CD4-positive, alpha-beta T cell (primary cell): ENCODE measurements around the gene CACHD1. TPM values are rescaled to one million over a fixed set of nuclear protein-coding genes. Genes with fewer than 3 reads are reported as not detected.
A peak's percentile ranks its signal among the peaks of the same experiment; 100 is the strongest.
"Not testable (repeated sequence)": the region's sequence is repeated elsewhere in the genome, so short reads cannot be mapped to it uniquely, and the experiment has no call there.

Experiments used
- ATAC-seq: fragments of 200-7000 bp; cut with Tn5 transposase; one replicate; pipeline ENCODE4 v1.10.0; 2022; ENCODE audit warnings: mild to moderate bottlenecking; ENCODE audit not compliant: poor library complexity
- CTCF ChIA-PET: fragments of 350-600 bp; sonication (Branson Sonifier 250); formaldehyde crosslinking; loops from one replicate; lab custom pipeline; 2021; ENCODE audit warnings: antibody characterized with exemption, inconsistent platforms; lab: Charles Lee
- POLR2A ChIA-PET: fragments of 350-600 bp; sonication (Branson Sonifier 250); formaldehyde crosslinking; loops from one replicate; lab custom pipeline; 2021; ENCODE audit warnings: antibody characterized with exemption, inconsistent platforms; lab: Charles Lee
- DNase-seq, 14 experiments: peaks; one replicate each; pipeline ENCODE4 v3.0.0-alpha.2; 2013 to 2020; ENCODE audit warnings: mixed read lengths in 2 of 14
- H3K27ac ChIP-seq, 2 donors: one replicate each; pipeline versions ENCODE4 v1.5.1 to v1.7.0; 2013; ENCODE audit warnings: low read length in 2 of 2, low read depth in 1 of 2, mild to moderate bottlenecking in 1 of 2
- H3K27me3 ChIP-seq, 2 experiments: 1 replicate in 1 of 2; 2 replicates in 1 of 2; pipeline versions ENCODE4 v1.6.1 to v1.7.0; 2013; ENCODE audit warnings: low read length in 2 of 2, control low read depth in 1 of 2, mild to moderate bottlenecking in 1 of 2, moderate library complexity in 1 of 2; ENCODE audit not compliant: insufficient read depth in 2 of 2, control insufficient read depth in 1 of 2
- H3K36me3 ChIP-seq: one replicate; pipeline ENCODE4 v1.6.1; 2013; ENCODE audit warnings: low read length, control low read depth; ENCODE audit not compliant: insufficient read depth
- H3K4me1 ChIP-seq: one replicate; pipeline ENCODE4 v1.6.1; 2013; ENCODE audit warnings: low read length, control low read depth; ENCODE audit not compliant: insufficient read depth
- H3K4me3 ChIP-seq: one replicate; pipeline ENCODE4 v1.5.1; 2013; ENCODE audit warnings: mild to moderate bottlenecking, low read length, moderate library complexity
- H3K9me3 ChIP-seq, 2 experiments: 1 replicate in 1 of 2; 2 replicates in 1 of 2; pipeline versions ENCODE4 v1.6.1 to v1.7.0; 2013; ENCODE audit warnings: low read length in 2 of 2, mild to moderate bottlenecking in 2 of 2, control low read depth in 1 of 2, moderate library complexity in 1 of 2; ENCODE audit not compliant: control insufficient read depth in 1 of 2, insufficient read depth in 1 of 2
- H3K27ac Mint-ChIP-seq: one replicate; pipeline ENCODE4 v1.8.0; 2020; ENCODE audit warnings: mixed read lengths
- H3K27me3 Mint-ChIP-seq: one replicate; pipeline ENCODE4 v1.8.0; 2021; ENCODE audit warnings: mixed read lengths
- H3K36me3 Mint-ChIP-seq: one replicate; pipeline ENCODE4 v1.8.0; 2021; ENCODE audit warnings: low read depth, mixed read lengths
- H3K4me1 Mint-ChIP-seq: one replicate; pipeline ENCODE4 v1.8.0; 2021; ENCODE audit warnings: low read depth, mixed read lengths
- H3K4me3 Mint-ChIP-seq: one replicate; pipeline ENCODE4 v1.8.0; 2020; ENCODE audit warnings: mild to moderate bottlenecking, mixed read lengths
- H3K9me3 Mint-ChIP-seq: one replicate; pipeline ENCODE4 v1.8.0; 2020; ENCODE audit warnings: mixed read lengths
- CTCF ChIP-seq: fragments of 200-600 bp; IDR thresholded peaks from one replicate; pipeline ENCODE4 v1.8.0; 2022; ENCODE audit warnings: antibody characterized with exemption, mild to moderate bottlenecking
- intact Hi-C, 2 experiments: fragments of 100-400 bp; cut with DNase I in 1 of 2; cut with micrococcal nuclease in 1 of 2; formaldehyde crosslinking; loops; one replicate each; pipeline versions ENCODE4 v1.15.1 to v1.9.0; 2023 to 2025; cut with DNase I, micrococcal nuclease
- total RNA-seq, 174 experiments: library from RNA in 2 of 174; stranded (reverse) in 2 of 174; gene quantifications; one replicate each; pipeline ENCODE4 v1.2.3 and lab custom pipeline; 2021 to 2026

The CACHD1 gene
- total RNA-seq, 2 experiments from 2014 or later: 6.2 to 7.1 TPM

DNA sequence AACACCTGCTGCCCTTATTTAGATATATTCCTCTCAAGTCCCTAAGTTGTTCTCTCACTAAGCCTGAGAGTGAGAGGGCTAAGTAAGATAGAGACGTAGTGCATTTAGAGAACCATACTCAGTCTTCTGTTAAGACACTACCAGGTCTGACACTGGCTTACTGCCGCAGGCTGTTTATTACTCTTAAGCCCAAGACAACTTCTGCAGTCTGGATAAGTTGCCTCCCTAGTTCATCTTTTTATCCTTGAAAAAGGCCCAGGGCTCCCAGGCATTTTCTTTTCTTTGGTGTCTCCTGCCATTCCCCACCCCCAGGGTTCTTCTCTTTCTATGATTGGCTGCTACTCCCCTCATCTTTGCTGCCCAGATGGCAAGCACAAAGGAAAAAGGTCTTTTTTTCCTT lies 38.7 kb downstream of the CACHD1 start:
- H3K4me1 ChIP-seq: peaks cover 12% of the 10 kb centered on the region
- ChIA-PET POLR2A (no interaction called here), CTCF (no interaction called here)
- H3K4me3 ChIP-seq: no peak overlapping the region
- TF ChIP-seq CTCF: no peak
- H3K27ac ChIP-seq: no peak overlapping the region
- no peaks in the 10 kb centered on the region for H3K36me3 Mint-ChIP-seq
- no peaks in the 10 kb centered on the region for H3K9me3 Mint-ChIP-seq
- H3K27me3 ChIP-seq: peaks cover 0 to 4% of the 10 kb centered on the region in 2 experiments
- peaks cover 3% of the 10 kb centered on the region for H3K27me3 Mint-ChIP-seq
- ATAC-seq: no peak
- no peak overlapping the region for H3K4me3 Mint-ChIP-seq
- H3K4me1 Mint-ChIP-seq: peaks cover 78% of the 10 kb centered on the region
- H3K27ac Mint-ChIP-seq: no peak overlapping the region
- no peak for DNase-seq
- intact Hi-C loops: loop anchor here (5.0 kb wide), 3 partner anchors 34 to 44 kb away; partner anchors contain the start of gene CACHD1 (in 1 of the 2)
- no peaks in the 10 kb centered on the region for H3K9me3 ChIP-seq
- H3K36me3 ChIP-seq: no peaks in the 10 kb centered on the region

GRCh38 chr1:64511044-64511443 lies 41.1 kb downstream of the CACHD1 start:
- no peak overlapping the region for H3K27ac ChIP-seq
- DNase-seq: no peak
- peaks cover 2% of the 10 kb centered on the region for H3K4me1 ChIP-seq
- Mint-ChIP-seq H3K4me3 (peak overlapping the region; percentile 6), H3K9me3 (no peaks in the 10 kb centered on the region), H3K27ac (no peak overlapping the region), H3K27me3 (no peaks in the 10 kb centered on the region), H3K4me1 (peaks cover 76% of the 10 kb centered on the region), H3K36me3 (no peaks in the 10 kb centered on the region)
- H3K36me3 ChIP-seq: no peaks in the 10 kb centered on the region
- intact Hi-C loops: no loop called here
- no peaks in the 10 kb centered on the region for H3K9me3 ChIP-seq
- no peak for ATAC-seq
- H3K27me3 ChIP-seq: no peaks in the 10 kb centered on the region
- no peak for TF ChIP-seq CTCF
- CTCF ChIA-PET: no interaction called here
- POLR2A ChIA-PET: no interaction called here
- no peak overlapping the region for H3K4me3 ChIP-seq

GRCh38 chr1:64512206-64512605 lies 42.3 kb downstream of the CACHD1 start:
- H3K4me3 Mint-ChIP-seq, ATAC-seq, H3K4me3 ChIP-seq, H3K27ac Mint-ChIP-seq, CTCF ChIA-PET, H3K27me3 Mint-ChIP-seq, H3K9me3 Mint-ChIP-seq, H3K36me3 ChIP-seq, H3K9me3 ChIP-seq, H3K4me1 ChIP-seq, POLR2A ChIA-PET, H3K36me3 Mint-ChIP-seq, intact Hi-C loops, H3K27me3 ChIP-seq, H3K27ac ChIP-seq: not testable (repeated sequence)
- peak in 3 of 14 experiments; percentile 4 to 42 (median 22) for DNase-seq
- peaks cover 66% of the 10 kb centered on the region for H3K4me1 Mint-ChIP-seq

DNA sequence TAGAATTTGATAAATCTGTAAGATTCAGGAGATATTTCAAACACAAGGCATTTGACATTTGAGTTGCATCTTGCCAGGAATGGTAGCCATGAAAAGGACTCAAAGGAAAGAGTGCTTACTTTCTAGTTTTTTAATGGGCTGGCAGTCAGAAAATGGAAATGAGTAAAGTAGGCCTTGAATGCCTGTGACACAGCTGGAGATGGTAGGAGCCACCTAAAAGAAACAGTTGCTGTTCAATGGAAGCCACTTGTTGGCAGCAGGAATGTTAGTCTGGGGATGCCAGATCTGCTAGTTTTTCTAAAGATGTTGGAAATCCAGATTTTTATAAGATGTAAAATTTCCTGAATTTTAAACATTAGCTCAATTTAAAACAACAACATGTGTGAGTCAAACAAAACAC lies 43.6 kb downstream of the CACHD1 start:
- no peak for ATAC-seq
- no peak for DNase-seq
- peak overlapping the region; percentile 11 for H3K27ac Mint-ChIP-seq
- no peaks in the 10 kb centered on the region for H3K9me3 Mint-ChIP-seq
- Histone ChIP-seq H3K4me1 (no peaks in the 10 kb centered on the region), H3K36me3 (no peaks in the 10 kb centered on the region), H3K4me3 (no peak overlapping the region), H3K27me3 (no peaks in the 10 kb centered on the region), H3K27ac (no peak overlapping the region), H3K9me3 (no peaks in the 10 kb centered on the region)
- intact Hi-C loops: no loop called here
- H3K4me3 Mint-ChIP-seq: no peak overlapping the region
- TF ChIP-seq CTCF: no peak
- POLR2A ChIA-PET: interaction anchor here (0.6 to 1.3 kb wide), 2 partner anchors 38 to 116 kb away, joined by 3 read pairs; no protein-coding TSS in a partner anchor
- no peaks in the 10 kb centered on the region for H3K27me3 Mint-ChIP-seq
- CTCF ChIA-PET: interaction anchor here (1.2 kb wide), 1 partner anchor 58 kb away, joined by 3 read pairs; no protein-coding TSS in a partner anchor
- no peaks in the 10 kb centered on the region for H3K36me3 Mint-ChIP-seq
- H3K4me1 Mint-ChIP-seq: peaks cover 56% of the 10 kb centered on the region
